HEK293 (cell line): ENCODE results near the gene RPS18.
A peak's percentile ranks its signal among the peaks of the same experiment; 100 is the strongest.

ENCODE experiments used
- CTCF ChIA-PET: fragments of 350-600 bp; formaldehyde crosslinking; extraction: SDS; loops from one replicate; lab custom pipeline; 2021; ENCODE audit warnings: antibody characterized with exemption; lab: Yijun Ruan, JAX
- POLR2A ChIA-PET: fragments of 300-600 bp; formaldehyde crosslinking; extraction: SDS; loops from one replicate; lab custom pipeline; 2020; ENCODE audit warnings: antibody characterized with exemption, inconsistent platforms; lab: Yijun Ruan, JAX
- H3K27ac ChIP-seq: fragments of 200-500 bp; sonication (Bioruptor generic); 2 replicates; pipeline ENCODE4 v1.5.1; 2014; ENCODE audit warnings: low read depth, low read length, control low read depth, inconsistent platforms; ENCODE audit errors: extremely low read depth
- H3K36me3 ChIP-seq, 2 experiments: fragments of 200-500 bp in 1 of 2; sonication (Bioruptor generic) in 1 of 2; 1 replicate in 1 of 2; 2 replicates in 1 of 2; pipeline ENCODE4 v1.5.1; 2014 to 2017; ENCODE audit warnings: inconsistent platforms in 2 of 2, low read length in 2 of 2; ENCODE audit not compliant: control insufficient read depth in 2 of 2, insufficient read depth in 1 of 2
- H3K4me1 ChIP-seq: fragments of 200-500 bp; sonication (Bioruptor generic); 2 replicates; pipeline ENCODE4 v1.5.1; 2014; ENCODE audit warnings: mild to moderate bottlenecking, low read length, inconsistent platforms; ENCODE audit not compliant: control insufficient read depth, insufficient read depth
- H3K4me3 ChIP-seq: 2 replicates; pipeline ENCODE4 v1.5.1; 2011; ENCODE audit warnings: low read depth, mild to moderate bottlenecking, control low read depth, low read length, moderate library complexity
- H3K9me3 ChIP-seq: fragments of 200-500 bp; sonication (Bioruptor generic); 2 replicates; pipeline ENCODE4 v1.5.1; 2014; ENCODE audit warnings: low read depth, low read length, inconsistent platforms; ENCODE audit not compliant: control insufficient read depth, insufficient read depth
- FEZF1 ChIP-seq: fragments of 450-650 bp; formaldehyde crosslinking; IDR thresholded peaks from 2 replicates; pipeline ENCODE4 v1.5.1; 2016; ENCODE audit warnings: missing biosample characterization, missing genetic modification characterization
- GLI2 ChIP-seq: fragments of 450-650 bp; formaldehyde crosslinking; IDR thresholded peaks from 2 replicates; pipeline ENCODE4; 2017; ENCODE audit warnings: missing biosample characterization, missing genetic modification characterization, low read depth, borderline replicate concordance
- KLF8 ChIP-seq: fragments of 450-650 bp; formaldehyde crosslinking; IDR thresholded peaks from 2 replicates; pipeline ENCODE4 v1.5.1; 2016; ENCODE audit warnings: missing biosample characterization, missing genetic modification characterization
- MYNN ChIP-seq: fragments of 450-650 bp; formaldehyde crosslinking; IDR thresholded peaks from 2 replicates; pipeline ENCODE4 v1.5.1; 2016; ENCODE audit warnings: missing biosample characterization, missing genetic modification characterization, borderline replicate concordance
- REPIN1 ChIP-seq: fragments of 450-650 bp; formaldehyde crosslinking; IDR thresholded peaks from 2 replicates; pipeline ENCODE4 v1.5.1; 2017; ENCODE audit warnings: missing biosample characterization, missing genetic modification characterization, low read depth
- SETDB1 ChIP-seq: IDR thresholded peaks from one replicate; pipeline ENCODE4 v1.6.1; 2017; ENCODE audit warnings: mild to moderate bottlenecking, low read length, moderate library complexity, mixed read lengths; ENCODE audit not compliant: insufficient read length
- ZBTB17 ChIP-seq: fragments of 450-650 bp; formaldehyde crosslinking; IDR thresholded peaks from 2 replicates; pipeline ENCODE4 v1.5.1; 2016; ENCODE audit warnings: missing biosample characterization, missing genetic modification characterization
- ZNF121 ChIP-seq: fragments of 450-650 bp; formaldehyde crosslinking; IDR thresholded peaks from 2 replicates; pipeline ENCODE4 v1.5.1; 2016; ENCODE audit warnings: missing biosample characterization, missing genetic modification characterization
- ZNF148 ChIP-seq: fragments of 450-650 bp; formaldehyde crosslinking; IDR thresholded peaks from 2 replicates; pipeline ENCODE4 v1.5.0; 2017; ENCODE audit warnings: missing biosample characterization, missing genetic modification characterization, borderline replicate concordance
- ZNF19 ChIP-seq: fragments of 450-650 bp; formaldehyde crosslinking; IDR thresholded peaks from 2 replicates; pipeline ENCODE4; 2016; ENCODE audit warnings: missing biosample characterization, missing genetic modification characterization, low read depth
- ZNF2 ChIP-seq: fragments of 450-650 bp; formaldehyde crosslinking; IDR thresholded peaks from 2 replicates; pipeline ENCODE4 v1.5.1; 2016; ENCODE audit warnings: missing biosample characterization, missing genetic modification characterization
- ZNF341 ChIP-seq: fragments of 450-650 bp; formaldehyde crosslinking; IDR thresholded peaks from 2 replicates; pipeline ENCODE4; 2016; ENCODE audit warnings: low read depth, missing biosample characterization, missing genetic modification characterization
- ZNF394 ChIP-seq: fragments of 450-650 bp; formaldehyde crosslinking; IDR thresholded peaks from 2 replicates; pipeline ENCODE4 v1.5.1; 2016; ENCODE audit warnings: missing biosample characterization, missing genetic modification characterization, mild to moderate bottlenecking, moderate library complexity, borderline replicate concordance
- ZNF518A ChIP-seq: fragments of 450-650 bp; formaldehyde crosslinking; conservative IDR thresholded peaks from 2 replicates; pipeline ENCODE4 v1.5.1; 2016; ENCODE audit warnings: low read depth, missing biosample characterization, missing genetic modification characterization
- ZNF560 ChIP-seq: fragments of 450-650 bp; formaldehyde crosslinking; IDR thresholded peaks from 2 replicates; pipeline ENCODE4 v1.5.1; 2017; ENCODE audit warnings: missing biosample characterization, missing genetic modification characterization, borderline replicate concordance
- ZNF600 ChIP-seq: fragments of 450-650 bp; formaldehyde crosslinking; IDR thresholded peaks from 2 replicates; pipeline ENCODE4 v1.5.1; 2016; ENCODE audit warnings: missing biosample characterization, missing genetic modification characterization
- ZNF660 ChIP-seq: fragments of 450-650 bp; IDR thresholded peaks from 2 replicates; pipeline ENCODE4 v1.5.1; 2018; ENCODE audit warnings: missing biosample characterization, mild to moderate bottlenecking, missing genetic modification characterization
- ZNF670 ChIP-seq: fragments of 450-650 bp; formaldehyde crosslinking; IDR thresholded peaks from 2 replicates; pipeline ENCODE4 v1.5.1; 2016; ENCODE audit warnings: missing biosample characterization, missing genetic modification characterization, low read depth
- ZSCAN30 ChIP-seq: fragments of 450-650 bp; IDR thresholded peaks from 2 replicates; pipeline ENCODE4 v1.5.1; 2018; ENCODE audit warnings: missing biosample characterization, mild to moderate bottlenecking, missing genetic modification characterization, moderate library complexity
- ZXDB ChIP-seq: fragments of 450-650 bp; formaldehyde crosslinking; IDR thresholded peaks from 2 replicates; pipeline ENCODE4 v1.5.1; 2016; ENCODE audit warnings: missing biosample characterization, missing genetic modification characterization
- TF ChIP-seq, protein P1 (sequence below): fragments of 450-650 bp; formaldehyde crosslinking; IDR thresholded peaks from 2 replicates; pipeline ENCODE4 v1.5.1; 2016; ENCODE audit warnings: missing biosample characterization, missing genetic modification characterization, low read depth
- TF ChIP-seq, protein P2 (sequence below): fragments of 450-650 bp; formaldehyde crosslinking; IDR thresholded peaks from 2 replicates; pipeline ENCODE4 v1.5.1; 2017; ENCODE audit warnings: missing biosample characterization, missing genetic modification characterization

RPS18 gene

GRCh38 chr6:33288141-33288920 lies 16.5 kb downstream of the RPS18 start (continued):
- TF ChIP-seq SETDB1, result no peak
- TF ChIP-seq ZNF19, result no peak
- no peak for TF ChIP-seq ZNF560 (tag by site-specific recombination)
- TF ChIP-seq, protein P1, sequence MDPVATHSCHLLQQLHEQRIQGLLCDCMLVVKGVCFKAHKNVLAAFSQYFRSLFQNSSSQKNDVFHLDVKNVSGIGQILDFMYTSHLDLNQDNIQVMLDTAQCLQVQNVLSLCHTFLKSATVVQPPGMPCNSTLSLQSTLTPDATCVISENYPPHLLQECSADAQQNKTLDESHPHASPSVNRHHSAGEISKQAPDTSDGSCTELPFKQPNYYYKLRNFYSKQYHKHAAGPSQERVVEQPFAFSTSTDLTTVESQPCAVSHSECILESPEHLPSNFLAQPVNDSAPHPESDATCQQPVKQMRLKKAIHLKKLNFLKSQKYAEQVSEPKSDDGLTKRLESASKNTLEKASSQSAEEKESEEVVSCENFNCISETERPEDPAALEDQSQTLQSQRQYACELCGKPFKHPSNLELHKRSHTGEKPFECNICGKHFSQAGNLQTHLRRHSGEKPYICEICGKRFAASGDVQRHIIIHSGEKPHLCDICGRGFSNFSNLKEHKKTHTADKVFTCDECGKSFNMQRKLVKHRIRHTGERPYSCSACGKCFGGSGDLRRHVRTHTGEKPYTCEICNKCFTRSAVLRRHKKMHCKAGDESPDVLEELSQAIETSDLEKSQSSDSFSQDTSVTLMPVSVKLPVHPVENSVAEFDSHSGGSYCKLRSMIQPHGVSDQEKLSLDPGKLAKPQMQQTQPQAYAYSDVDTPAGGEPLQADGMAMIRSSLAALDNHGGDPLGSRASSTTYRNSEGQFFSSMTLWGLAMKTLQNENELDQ (tag by site-specific recombination), result no peak
- TF ChIP-seq MYNN, result no peak
- no peak for TF ChIP-seq ZSCAN30 (tag by site-specific recombination)

DNA sequence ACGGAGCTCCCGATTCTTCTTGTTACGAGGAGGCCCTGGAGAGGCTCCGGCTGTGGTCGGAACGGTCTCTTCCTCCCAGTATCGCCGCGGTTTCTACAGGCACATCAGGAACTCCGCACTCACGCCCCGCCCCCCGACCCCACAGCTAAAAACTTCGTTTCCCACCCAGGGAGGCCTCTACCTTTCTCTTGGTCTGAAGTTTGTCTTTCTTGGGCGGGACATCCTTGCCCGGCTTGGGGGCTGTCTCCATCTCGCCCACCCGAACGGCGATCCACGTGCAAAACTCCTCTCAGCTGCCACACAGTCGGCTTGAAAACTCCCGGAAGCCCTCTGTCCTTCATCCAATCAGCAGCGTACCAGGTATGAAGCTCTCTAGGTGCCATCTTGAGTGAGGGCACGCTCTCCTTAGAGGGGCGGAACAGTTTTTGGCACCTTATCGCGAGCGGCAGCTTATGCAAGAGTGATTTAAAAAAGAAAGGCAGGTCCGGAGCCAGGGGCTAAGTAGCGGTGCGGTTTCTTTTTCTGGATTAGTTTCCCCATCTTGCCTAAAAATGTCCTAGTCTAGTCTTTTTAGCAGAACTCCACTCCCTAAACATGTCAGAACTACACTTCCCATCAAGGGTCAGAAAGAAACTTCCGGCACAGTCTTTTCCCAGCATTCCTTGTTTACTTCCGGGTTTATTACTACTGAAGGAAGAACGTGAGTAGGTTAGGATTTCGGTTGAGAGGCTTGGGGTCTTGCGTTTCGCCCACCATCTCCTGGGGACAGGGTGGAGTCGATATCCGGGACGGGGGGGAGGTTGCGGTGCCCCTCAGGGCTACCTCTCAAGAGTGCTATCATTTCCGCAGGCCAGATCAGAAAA lies 17.3 kb downstream of the RPS18 start, which contains the start of the genes PFDN6 and WDR46:
Gene PFDN6 (plus strand): TSS at position 681 of the 863 bp plus-strand sequence. CDS start 256 bp downstream, outside the sequence.
Gene WDR46 (minus strand): TSS at position 319 of the 863 bp plus-strand sequence. CDS start 69 bp downstream, at position 250.
- POLR2A ChIA-PET, result interaction anchor here (0.6 to 7.5 kb wide), 14 partner anchors 9 to 318 kb away, joined by 3 to 92 read pairs (median 9); partner anchors contain the start of genes B3GALT4, RGL2, RPS18 and VPS52
- CTCF ChIA-PET, result interaction anchor here (0.6 to 3.6 kb wide), 13 partner anchors 8 to 481 kb away, joined by 3 to 33 read pairs (median 5); partner anchors contain the start of genes B3GALT4, RGL2, RPS18 and RXRB
- peaks cover 6 to 73% of the 10 kb centered on the region in 2 experiments for H3K36me3 ChIP-seq
- H3K27ac ChIP-seq, result peak within 1 kb of the TSS; percentile 44
- H3K9me3 ChIP-seq, result no peaks in the 10 kb centered on the region
- H3K4me1 ChIP-seq, result peaks cover 11% of the 10 kb centered on the region; the same call in 1 of the 2 replicates
- H3K4me3 ChIP-seq, result peak within 1 kb of the TSS; percentile 79
- no peak for TF ChIP-seq REPIN1 (tag by site-specific recombination)
- TF ChIP-seq FEZF1 (tag by site-specific recombination), result peak; percentile 69
- TF ChIP-seq ZXDB (tag by site-specific recombination), result peak; percentile 74
- TF ChIP-seq, protein P2, sequence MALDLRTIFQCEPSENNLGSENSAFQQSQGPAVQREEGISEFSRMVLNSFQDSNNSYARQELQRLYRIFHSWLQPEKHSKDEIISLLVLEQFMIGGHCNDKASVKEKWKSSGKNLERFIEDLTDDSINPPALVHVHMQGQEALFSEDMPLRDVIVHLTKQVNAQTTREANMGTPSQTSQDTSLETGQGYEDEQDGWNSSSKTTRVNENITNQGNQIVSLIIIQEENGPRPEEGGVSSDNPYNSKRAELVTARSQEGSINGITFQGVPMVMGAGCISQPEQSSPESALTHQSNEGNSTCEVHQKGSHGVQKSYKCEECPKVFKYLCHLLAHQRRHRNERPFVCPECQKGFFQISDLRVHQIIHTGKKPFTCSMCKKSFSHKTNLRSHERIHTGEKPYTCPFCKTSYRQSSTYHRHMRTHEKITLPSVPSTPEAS (tag by site-specific recombination), result no peak
- peak; percentile 77 for TF ChIP-seq KLF8 (tag by site-specific recombination)
- TF ChIP-seq ZNF121, result no peak
- TF ChIP-seq ZBTB17, result peak; percentile 93
- TF ChIP-seq ZNF148 (tag by site-specific recombination), result no peak
- peak; percentile 53 for TF ChIP-seq ZNF341 (tag by site-specific recombination)
- TF ChIP-seq ZNF518A (tag by site-specific recombination), result peak; percentile 95
- 0 out of 2 replicates have a peak, but pooled peaks have one; percentile 17 for TF ChIP-seq ZNF2
- peak; percentile 21; the same call in 1 of the 2 replicates for TF ChIP-seq ZNF394 (tag by site-specific recombination)
- no peak for TF ChIP-seq ZNF670 (tag by site-specific recombination)
- TF ChIP-seq ZNF560 (tag by site-specific recombination), result no peak
- TF ChIP-seq GLI2 (tag by site-specific recombination), result no peak
- peak; percentile 67 for TF ChIP-seq ZNF660
- peak; percentile 38; the same call in 1 of the 2 replicates for TF ChIP-seq ZNF600 (tag by site-specific recombination)
